SKM-1 (cell line): ENCODE results near the gene MTAP.
A peak's percentile ranks its signal among the peaks of the same experiment; 100 is the strongest.

ENCODE experiments used
- DNase-seq: peaks from one replicate; lab custom pipeline; 2025; ENCODE audit not compliant: unreplicated experiment; lab: John Stamatoyannopoulos, UW

Gene MTAP

DNA sequence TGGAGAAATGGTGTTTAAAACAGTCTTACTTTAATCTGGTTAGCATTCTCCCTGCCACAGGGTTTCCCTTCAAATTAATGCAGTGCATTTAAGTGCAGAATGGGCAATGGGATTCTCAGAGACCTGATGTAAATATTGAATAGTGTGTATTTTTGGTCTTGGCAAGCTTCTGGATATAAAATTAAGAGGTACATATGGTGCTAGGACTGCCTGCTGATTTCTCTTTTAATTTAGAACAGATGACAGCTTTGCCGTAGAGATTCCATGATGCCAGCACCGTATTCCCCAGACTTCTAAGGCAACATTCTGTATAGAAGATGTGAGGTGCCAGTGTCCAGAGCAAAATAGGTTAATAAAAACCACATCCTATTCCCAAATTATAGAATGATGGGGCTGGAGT lies 1.9 kb downstream of the MTAP start:
- no peak for DNase-seq

DNA sequence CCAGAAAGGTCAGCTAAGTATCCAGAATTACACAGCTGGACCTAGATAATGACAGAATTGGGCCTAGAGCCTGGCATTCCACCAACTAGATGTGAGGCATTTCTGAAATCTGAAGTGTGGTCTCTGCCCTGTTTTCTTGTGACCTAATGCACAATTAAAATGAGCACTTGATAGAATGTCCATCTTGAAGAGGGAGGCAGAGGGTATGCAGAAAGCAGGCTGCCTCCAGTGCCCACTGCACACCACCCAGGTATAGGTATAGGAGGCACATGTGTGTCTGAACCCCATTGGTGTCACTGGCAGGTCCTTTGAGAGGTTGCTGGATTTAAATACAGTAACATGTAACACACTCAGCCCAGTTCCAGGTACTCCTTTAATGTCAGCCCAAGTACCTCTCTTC lies 2.4 kb downstream of the MTAP start:
- DNase-seq, result no peak

DNA sequence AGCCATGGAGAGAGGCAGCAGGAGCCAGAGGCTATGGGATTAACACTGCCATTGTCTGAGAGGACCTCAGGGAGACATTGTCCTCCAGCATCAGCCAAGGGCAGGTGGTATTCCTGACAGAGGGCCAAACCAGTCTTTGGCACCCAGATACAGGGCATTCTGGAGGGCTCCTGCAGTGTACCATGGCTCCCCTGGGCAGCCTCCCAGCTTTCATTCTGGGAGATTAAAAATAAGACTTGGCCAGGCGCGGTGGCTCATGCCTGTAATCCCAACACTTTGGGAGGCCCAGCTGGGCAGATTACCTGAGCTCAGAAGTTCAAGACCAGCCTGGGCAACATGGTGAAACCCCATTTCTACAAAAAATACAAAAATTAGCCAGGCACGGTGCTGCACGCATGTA lies 4.2 kb downstream of the MTAP start:
- DNase-seq, result no peak

DNA sequence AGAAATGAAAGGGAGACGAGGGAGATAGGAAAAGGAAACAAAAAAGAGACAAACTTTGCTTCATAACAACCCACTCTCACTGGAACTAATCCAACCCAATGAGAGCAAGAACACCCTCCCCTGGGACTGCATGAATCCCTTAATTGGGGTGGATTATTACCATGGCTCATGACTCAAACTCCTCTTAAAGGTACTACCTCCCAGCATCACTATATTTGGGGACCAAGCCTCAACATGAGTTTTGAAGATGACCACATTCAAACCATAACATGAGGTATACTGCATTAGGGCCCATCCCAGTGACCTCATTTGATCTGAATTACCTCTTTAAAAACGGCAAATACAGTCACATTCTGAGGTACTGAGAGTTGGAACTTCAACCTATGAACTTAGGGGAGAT lies 8.0 kb downstream of the MTAP start:
- DNase-seq, result no peak

DNA sequence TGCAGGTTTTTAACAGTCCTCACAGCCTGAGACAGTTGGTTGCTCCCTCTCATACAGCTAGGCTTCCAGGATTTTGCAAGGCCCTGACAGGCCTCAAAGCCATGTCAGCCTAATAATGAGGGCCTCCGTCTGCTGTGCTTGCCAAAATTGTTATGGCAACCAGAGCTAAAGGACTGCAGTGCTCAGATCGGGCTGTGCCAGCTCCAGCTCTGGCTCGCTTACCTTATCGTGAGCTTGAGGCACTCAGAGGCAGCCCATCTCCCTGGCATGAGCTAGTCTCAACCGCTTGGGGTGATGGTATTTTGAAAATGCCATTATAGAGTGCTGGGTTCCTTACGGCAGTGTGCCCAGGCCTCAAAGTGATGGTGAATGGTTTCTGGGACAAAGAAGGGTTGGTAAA lies 8.4 kb downstream of the MTAP start:
- DNase-seq, result no peak

DNA sequence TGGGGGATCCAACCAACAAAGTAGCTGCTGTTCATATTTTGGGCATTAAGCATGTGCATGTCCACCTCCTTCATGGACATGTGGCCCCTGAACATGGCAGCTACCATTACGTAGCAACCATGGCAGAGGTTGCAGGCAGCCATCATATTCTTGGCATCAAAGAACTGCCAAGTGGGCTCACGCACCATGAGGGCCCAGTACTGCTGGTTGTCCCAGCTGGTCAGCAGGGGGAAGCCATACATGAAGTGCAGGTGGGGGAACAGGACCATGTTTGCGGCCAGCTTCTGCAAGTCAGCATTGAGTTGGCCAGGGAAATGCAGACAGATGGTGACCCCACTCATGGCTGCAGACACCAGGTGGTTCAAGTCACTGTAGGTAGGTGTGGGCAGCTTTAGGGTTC lies 9.5 kb downstream of the MTAP start:
- DNase-seq, result no peak

DNA sequence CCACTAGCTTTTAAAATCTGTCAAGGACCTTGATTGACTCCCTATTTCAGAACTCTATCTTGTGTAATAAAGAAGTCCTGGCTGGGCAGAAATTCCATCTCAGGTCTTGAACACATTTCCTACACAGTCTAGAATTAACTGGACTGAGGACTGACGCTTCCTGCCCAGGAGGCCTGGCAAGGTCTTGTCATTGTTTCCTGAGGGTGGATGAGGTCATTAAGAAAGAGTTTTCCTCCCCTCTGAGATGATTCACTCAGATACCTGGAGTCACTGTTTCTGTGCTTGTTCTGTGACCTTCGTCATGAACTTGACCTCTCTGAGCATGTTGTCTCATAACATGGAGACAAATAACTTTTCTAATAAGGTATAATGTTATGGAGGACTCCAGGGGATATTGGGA lies 10.0 kb downstream of the MTAP start:
- DNase-seq, result no peak

DNA sequence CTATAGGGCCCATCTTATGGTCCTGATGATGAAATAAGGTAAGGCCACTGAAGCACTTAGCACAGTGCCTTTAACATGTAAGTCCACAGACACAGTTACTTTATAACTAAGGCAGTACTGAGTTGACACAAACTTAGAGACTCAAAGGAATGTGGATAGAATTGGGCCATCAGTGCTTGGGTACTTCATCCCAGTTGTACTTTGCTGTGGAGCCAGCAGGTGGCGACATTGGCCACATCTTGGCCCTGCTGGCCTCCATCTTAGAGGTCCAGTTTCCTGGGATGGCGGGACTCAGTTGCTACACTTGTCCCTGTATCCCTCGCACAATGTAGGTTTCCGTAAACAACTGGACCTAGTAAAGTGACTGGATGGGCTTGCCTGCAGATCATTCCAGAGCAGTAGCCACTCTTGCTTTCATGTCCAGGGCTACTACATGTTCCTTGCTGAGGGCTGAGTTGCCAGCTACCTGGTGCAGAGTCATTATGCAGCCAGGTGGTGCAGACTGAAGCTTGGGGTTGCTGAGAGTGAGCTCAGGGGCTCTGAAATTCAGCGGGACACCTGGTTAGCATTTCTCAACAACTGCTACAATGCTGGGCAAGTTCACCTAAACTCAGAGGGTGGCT lies 10.6 kb downstream of the MTAP start:
- peak; percentile 17 for DNase-seq

DNA sequence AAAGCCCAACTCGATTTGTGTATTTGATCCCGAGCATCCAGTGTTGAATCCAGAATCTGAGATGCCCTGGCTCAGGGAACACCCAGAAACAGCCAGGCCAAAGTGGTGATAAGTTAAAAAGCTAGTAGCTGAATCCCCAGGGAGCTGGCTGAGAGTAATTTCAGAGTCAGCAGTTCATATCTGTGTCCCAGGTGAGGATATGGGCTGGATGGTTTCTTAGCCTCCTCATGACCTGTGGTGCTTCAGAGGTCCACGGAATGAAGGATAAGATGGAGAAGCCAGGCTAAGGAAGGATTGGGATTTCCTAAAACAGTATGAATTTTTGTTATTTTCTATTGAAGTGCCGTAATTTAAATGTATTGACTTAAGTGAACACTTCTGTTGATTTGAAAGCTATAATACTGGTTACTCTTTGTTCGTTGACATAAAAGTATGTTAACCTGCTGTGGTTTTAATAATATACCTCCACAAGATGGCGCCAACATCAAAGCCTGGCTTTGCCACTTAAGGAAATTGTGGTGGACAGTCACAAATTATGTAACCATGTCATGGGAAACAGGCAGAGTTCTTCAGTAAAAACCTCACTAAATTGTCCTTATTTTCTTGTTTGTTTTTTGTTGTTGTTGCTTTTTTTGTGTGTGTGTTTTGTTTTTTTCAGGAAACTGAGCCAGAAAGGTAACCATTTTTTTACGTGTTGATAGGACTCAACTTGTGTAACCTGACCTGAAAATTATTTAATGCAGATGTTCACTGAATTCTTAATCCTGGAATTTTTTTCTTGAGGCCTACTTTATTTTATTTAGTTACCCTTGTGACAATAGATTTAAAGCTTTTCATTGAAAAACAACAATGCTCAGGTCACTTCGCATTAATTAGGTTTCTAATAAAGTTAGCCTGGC lies 11.4 kb downstream of the MTAP start:
- DNase-seq, result peak; percentile 48

DNA sequence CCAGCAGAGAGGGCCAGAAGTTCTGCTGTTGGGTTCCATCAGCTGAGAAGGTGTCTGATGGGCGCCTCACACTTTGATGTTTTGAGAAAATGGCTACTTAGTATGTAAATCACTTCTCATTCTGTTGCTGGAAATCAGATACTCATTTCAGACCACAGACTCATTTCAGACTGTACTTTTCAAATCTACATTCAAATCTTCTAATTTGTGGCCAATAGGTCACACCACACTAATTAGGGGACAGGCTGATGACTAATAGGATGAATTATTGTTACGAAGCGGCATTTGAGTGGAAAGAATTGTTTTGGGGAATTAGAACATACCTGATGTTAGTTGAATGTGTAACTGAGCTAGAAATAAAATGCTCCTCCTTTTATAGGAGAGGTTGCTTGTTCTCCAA lies 13.2 kb downstream of the MTAP start:
- DNase-seq, result no peak

DNA sequence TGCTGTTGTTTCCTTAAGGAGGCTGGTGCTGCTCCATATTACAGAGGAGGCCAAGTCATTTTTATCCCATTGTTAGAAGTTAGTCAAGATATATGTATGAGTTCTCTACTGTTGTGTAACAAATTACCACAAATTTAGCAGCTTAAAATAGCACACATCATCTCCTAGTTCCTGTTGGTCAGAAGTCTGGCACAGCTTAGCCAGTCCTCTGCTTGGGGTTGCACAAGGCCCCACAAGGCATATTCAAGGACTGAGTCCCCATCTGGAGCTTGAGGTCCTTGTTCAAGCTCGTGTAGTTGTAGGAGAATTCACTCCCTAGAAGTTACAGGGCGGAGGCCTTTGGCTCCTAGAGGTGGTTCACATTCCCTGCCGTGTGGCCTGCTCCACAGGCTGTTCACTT lies 14.7 kb downstream of the MTAP start:
- peak; percentile 84 for DNase-seq

DNA sequence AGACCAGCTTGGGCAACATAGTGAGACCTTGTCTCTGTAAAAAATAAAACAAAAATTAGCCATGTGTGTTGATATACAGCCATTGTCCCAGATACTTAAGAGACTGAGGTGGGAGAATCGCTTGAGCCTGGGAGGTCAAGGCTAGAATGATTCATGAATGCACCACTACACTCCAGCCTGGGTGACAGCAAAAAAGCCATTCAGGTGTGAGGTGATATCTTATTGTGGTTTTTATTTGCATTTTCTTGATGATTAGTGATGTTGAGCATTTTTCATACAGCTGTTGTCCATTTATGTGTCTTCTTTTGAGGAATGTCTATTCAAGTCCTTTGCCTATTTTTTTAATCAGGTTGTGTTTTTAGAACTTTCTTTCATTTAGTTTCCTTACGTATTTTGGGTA lies 23.2 kb downstream of the MTAP start:
- no peak for DNase-seq

DNA sequence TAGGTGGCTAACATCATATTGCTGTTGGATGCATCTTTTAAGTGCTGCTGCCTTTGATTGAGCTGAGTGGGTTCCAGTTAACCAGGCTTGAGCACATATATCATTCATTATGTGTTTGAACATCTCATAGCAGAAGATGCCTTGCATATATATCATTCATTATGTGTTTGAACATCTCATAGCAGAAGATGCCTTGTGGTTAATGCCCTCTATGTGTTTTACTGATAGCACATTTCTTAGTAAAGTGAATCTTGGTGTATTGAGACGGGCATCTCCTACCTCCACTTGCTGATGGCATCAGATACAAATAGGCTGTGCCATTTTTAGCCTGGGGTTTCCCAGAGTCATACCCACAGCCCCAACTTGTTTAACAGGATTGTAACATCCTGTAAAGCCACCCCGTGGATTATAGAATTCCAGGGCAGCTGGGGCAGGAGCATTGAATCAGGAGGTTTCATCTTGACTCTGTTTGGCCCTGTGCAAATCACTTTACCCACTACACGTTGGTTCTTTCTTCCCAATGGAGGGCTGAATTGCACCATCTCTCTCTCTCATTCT lies 26.5 kb downstream of the MTAP start:
- DNase-seq, result no peak

DNA sequence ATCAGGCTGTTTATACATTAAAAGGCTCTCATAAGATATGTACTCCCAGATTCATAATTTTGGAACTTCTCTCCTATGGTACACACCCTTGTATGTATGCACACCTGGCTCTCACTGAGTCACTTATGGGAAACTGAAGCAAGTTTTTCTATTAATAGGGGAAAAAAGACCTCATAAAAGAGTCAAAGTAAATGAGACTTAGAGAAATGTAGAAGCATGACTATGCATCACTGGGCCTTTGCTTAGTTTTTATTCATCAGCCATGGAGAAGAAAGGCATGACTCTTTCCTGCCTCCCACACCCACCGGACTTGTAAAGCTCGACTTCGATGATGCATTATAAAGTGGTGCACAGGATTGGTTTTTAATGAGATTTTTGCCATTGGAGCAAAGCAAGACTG lies 28.2 kb downstream of the MTAP start:
- DNase-seq, result no peak

DNA sequence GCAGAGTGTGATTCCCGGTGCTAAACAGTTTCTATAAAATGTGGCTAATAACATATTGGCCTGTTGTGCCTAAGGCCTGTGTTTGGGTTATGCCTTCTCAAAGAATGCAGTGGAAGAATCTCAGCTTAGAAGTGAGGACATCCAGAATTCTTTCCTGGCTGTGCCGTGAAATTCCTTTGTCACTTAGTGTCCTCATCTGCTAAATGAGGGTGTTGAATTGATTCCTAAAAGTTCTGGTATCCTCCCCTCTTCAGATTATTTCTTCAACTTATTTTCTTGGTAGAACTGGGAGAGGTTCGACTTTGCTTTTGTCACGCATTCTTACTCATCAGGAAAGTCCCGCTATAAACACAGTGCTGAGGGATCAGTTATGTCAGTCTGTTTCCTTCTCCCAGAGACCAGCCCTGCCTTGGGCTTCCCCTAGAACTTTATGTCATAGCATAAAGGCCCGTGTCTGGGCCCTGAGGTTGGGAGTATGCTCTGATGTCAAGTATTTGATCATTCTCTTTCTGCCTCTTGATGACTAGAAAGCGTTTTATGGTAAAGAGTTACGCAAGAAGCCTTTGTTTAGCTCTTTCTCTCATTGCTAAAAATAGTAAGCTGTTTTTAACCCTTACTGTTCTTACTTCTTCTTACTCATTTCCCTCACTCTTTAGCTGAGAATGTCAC lies 29.5 kb downstream of the MTAP start:
- DNase-seq, result peak; percentile 33

DNA sequence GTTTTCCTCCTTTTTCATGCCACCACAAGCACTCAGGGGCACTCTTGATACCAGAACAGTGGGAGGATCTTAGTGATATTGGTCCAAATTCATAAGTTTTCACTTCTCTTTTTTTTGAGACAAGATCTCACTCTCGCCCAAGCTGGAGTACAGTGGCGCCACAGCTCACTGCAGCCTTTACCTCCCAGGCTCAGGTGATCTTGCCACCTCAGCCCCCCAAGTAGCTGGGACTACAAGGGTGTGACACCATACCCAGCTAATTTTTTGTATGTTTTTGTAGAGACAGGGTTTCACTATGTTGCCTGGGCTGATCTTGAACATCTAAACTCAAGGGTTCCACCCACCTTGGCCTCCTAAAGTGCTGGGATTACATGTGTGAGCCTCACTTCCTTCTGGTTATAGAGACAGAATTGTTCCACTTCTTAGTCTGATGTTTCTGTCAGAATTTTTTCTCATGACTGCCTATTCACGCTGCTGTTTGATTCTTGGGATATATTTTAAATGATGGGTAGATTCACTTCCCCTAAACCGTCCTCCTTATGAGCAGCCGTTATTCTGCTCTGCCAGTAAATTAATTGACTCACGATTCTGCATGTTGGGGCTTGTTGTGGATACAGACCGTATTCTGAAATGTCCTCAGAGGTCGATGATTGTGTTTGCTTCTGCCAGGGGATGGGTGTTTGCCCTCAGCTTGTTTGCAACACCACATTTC lies 30.8 kb downstream of the MTAP start:
- peak; percentile 65 for DNase-seq

DNA sequence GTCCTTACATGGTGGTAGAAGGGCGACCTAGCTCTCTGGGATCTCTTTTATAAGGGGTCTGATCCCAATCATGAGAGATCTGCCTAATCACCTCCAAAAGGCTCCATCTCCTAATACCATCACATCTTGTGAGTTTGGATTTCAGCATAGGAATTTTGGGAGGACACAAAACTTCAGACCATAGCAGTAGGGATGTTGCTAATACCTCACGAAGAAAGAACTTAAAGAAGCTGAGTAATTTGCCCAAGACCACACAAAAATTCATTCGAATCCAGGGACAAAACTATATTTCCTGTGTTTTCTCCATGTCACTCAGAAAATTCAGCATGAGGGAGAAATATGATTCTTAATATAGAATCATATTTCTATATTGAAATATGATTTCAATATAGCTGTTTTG lies 32.7 kb downstream of the MTAP start:
- no peak for DNase-seq

DNA sequence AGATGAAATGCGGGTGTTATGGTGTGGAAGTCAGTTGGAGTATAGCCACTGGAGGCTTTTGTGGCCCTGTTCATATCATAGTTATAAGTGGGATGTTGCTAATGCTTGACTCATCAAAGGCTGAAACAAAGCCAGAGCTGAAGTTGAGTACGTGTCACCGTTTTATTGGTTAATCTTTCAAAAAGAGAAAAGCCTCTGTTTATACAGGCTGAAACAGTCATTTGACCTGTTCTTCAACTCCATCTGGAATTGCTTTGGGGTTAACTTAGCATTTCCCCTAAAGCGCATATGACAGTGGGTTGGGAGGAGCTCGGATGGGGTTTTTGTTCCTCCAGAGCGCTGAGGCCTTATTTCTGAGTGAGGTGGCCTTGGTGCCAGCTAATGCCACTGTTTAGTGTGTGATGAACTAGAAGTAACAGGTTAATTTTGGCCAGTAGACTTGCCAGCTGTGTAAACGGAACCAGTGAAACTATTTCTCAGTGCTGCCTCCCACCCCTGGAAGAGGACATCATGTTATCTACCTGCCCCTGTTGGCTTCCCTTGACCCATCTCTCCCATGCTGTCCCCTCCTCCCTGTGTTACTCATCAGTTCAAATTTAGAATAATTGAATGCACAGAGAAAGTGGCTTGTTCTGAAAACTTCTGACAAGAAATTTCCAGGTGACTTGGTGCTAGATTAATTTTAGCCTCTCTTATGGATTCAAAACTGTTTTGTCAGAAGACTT lies 34.2 kb downstream of the MTAP start:
- no peak for DNase-seq

DNA sequence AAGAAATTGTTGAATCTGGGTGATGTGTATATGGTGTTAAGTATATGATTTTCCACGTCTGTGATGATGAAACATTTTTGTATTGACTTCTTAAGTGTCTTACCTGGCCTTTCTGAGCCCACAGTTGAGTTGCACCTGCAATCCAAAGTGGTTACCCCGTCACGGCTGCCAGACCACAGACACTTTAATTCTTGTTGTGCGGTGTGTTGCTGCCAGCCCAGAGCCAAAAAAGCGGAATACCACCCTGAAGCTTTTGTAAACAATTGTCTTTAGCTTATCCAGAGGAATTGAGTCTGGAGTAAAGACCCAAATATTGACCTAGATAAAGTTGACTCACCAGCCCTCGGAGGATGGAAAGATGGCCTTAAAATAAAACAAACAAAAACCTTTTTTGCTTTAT lies 35.1 kb downstream of the MTAP start:
- DNase-seq, result no peak

DNA sequence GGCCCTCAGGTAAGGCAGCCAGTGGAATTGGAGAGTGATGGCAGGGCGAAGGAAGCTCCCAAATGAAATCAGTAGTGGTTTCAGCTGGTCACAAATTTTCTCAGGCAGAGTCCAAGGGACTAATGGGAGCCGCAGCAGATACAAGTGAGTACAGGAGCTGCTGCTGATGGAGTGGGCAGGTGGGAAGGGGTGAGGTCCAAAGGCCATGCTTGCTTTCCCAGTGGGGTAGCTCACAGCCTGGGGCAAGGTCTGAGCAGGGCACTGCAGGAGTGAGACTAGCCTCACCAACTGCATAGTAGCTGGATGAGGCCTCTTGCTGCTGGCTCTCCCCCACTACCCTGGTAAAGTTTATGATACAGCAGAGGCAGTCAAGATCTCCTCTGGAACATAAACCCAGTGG lies 38.2 kb downstream of the MTAP start:
- no peak for DNase-seq

DNA sequence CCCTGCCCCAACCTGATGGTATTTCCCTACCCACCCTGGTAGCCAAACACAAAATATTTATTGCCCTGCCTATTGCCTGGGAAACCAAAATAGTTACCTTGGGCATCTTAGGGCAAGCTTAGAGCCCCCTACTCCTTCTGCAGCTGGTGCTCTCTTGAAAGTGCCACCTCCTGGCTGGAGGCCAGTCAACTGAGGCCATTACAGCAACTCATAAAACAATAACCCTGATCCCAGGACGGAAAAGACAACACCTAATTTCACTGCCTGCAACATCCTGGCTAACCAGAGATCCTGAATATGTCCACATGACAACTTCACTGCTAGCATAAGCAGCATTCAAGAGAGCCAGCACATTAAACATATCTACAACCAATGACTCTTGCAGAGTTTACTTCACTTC lies 38.7 kb downstream of the MTAP start:
- no peak for DNase-seq
